GM12874 (cell line): Measurements from ENCODE around the gene DISP1.

Experiments used
- TF ChIP-seq, protein P1 (sequence below): IDR thresholded peaks from 2 replicates; pipeline ENCODE4 v1.5.1; 2011; ENCODE audit warnings: low read depth, mild to moderate bottlenecking, control low read depth, low read length, moderate library complexity; ENCODE audit not compliant: insufficient read depth

Gene DISP1

DNA sequence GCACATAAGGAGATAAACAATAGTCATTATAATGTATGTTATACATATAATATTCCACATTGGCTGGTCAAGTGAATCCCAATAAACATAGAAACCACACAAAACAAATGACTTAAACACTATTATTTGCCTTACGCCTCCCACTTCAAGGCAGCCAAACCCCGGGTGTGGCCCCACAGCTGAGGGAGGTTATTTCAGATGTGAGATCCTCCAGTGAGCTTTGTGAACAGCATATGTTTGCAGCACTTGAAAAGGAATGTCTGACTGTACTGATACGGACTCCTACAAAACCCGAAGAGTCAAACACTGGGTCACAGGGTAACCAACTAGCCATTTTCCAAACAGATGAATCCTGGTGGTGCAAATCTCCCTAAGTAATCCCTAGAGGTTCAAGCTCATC is 27.1 kb upstream of the DISP1 start:
- TF ChIP-seq, protein P1, sequence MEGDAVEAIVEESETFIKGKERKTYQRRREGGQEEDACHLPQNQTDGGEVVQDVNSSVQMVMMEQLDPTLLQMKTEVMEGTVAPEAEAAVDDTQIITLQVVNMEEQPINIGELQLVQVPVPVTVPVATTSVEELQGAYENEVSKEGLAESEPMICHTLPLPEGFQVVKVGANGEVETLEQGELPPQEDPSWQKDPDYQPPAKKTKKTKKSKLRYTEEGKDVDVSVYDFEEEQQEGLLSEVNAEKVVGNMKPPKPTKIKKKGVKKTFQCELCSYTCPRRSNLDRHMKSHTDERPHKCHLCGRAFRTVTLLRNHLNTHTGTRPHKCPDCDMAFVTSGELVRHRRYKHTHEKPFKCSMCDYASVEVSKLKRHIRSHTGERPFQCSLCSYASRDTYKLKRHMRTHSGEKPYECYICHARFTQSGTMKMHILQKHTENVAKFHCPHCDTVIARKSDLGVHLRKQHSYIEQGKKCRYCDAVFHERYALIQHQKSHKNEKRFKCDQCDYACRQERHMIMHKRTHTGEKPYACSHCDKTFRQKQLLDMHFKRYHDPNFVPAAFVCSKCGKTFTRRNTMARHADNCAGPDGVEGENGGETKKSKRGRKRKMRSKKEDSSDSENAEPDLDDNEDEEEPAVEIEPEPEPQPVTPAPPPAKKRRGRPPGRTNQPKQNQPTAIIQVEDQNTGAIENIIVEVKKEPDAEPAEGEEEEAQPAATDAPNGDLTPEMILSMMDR = no peak

DNA sequence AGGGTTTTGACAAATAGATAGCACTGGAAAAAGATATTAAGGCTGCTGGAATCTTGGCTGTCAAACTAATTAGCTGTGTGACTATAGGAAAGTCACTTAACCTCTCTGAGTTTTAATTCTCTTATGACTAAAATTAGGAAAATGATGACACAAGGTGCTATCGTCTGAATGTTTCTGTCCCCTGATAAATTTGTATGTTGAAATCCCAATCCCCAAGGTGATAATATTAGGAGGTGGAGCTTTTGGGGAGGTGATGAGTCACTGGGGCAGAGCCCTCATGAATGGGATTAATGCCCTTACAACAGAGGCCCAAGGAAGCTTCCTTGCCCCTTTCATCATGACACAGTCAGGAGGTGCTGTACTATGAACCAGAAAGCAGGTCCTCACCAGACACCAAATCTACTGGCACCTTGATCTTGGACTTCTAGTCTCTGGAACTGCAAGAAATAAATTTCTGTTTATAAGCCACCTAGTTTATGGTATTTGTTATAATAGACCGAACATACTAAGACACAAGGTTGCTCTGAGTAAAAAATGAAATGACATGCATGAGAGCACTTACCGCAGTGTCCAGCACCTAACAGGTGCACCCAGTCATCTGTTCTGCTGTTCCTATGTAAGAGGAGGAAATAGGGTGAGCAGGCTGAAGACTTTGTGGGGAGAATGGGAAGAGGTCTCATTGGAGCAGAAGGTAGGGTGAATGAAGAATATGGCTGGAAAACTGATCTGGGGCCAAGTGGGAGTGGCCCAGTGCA is 26.3 kb upstream of the DISP1 start:
- TF ChIP-seq, protein P1 = no peak

DNA sequence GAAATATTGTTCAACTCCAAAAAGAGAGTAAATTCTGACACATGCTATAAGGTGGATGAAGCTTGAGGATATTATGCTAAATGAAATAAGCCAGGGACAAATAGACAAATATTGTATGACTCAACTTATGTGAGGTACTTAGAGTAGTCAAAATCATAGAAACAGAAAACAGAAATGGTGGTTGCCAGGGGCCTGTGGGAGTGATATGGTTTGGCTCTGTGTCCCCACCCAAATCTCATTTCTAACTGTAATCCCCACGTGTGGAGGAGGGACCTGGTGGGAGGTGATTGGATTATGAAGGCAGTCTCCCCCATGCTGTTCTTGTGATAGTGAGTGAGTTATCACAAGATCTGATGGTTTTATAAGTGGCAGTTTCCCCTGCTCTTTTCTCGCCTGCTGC is 24.7 kb upstream of the DISP1 start:
- TF ChIP-seq, protein P1 = no peak

DNA sequence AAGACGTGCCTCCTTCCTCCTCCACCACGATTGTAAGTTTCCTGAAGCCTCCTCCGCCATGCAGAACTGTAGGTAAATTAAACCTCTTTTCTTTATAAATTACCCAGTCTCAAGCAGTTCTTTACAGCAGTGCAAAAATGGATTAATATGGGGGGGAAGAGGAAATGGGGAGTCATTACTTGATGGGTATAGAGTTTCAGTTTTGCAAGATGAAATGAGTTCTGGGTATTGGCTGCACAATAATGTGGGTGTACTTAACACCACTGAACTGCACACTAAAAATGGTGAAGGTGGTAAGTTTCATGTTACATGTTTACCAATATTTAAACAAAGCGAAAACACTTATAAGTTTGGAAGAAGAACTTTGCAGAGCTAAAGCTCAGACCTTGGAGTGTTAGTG is 24.3 kb upstream of the DISP1 start:
- TF ChIP-seq, protein P1 = no peak

DNA sequence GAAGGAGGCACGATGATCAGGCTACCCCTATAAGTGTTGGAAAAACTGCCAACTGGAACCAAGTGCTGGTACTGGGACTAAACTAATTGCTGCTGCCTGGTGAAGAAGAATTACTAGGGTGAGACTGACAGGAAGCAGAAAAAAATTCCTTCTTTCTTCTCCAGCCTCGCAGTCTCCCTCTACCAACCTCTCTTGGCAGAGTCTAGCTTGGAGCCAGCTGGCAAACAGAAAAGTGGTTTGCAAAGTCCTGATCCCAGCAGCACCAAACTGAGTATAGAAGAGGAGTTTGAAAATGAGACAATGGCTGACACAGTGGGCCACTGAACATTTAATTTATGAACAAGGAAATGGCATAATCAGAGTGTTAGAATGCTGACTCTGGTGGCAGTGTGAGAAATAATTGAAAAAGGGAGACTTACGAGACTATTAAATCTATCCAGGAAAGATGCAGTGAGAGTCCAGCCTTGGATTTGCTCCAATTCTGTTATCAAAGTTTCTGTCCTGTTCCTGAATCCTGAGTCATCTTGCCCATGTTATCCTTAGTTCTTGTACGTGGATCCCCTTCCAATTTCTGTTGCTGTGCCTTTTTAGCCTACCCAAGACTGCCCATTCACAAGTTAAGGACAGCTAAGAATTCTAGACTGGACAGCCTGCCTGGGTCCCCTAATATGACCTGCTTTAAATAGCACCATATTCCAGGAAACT is 23.7 kb upstream of the DISP1 start:
- TF ChIP-seq, protein P1 = no peak

DNA sequence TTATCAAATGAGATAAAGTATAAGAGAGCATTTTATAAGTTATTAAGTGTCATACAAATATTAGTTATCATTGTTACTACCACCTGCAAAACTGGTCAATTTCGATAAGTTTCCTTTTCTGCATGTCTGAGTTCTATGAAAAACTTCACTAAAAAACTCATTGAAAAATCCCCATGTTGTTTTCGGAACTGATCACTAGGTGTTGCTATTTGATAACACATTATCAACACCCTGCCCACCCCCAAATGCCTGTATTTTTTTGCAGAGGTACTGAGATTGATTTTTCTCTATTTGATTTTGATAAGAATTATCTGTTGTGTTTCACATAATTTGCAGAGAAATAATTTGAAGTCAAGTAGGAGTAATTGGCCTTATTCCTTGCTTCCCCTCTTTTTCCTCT is 22.1 kb upstream of the DISP1 start:
- TF ChIP-seq, protein P1 = peak; percentile 22; the same call in 1 of the 2 replicates

DNA sequence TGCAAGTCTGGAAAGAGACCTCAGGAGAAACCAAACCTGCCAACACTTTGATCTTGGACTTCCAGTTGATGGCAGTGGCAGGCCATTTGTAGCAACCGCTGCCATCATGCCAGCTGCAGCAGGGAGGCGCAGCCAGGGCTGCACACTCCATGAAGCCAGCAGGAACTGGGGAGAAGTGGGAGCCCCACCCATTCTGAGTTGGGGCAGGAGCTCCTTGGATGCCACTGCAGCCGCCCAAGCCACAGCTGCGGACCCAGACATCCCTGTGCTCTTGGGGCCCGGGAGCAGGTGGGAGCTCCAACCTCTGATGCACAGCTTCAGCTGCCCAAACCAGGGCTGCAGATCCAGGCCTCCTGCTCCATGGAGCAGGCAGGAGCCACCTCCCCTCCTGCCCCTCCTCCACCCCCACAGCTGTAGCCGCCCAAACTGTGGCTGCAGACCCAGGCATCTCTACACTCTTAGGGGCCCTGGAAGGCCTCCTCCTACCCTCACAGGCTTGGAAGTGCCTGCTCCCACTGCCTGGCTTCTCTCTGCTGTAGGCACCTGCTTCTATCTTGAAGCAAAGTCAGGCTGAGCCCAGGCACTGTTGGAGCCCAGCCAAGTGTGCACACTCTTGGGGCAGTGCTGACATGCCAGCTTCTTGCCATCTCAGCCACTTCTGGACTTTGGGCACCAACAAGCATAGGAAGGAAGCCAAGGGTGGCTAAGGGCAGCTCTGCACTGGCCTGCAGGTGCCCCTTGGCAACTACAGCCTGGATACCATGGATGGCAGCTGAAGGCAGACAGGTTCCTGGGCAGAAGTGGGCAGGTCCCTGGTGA is 20.0 kb upstream of the DISP1 start:
- TF ChIP-seq, protein P1 = no peak
